ENCODE measurements around the gene PHKG2.

The PHKG2 gene

DNA sequence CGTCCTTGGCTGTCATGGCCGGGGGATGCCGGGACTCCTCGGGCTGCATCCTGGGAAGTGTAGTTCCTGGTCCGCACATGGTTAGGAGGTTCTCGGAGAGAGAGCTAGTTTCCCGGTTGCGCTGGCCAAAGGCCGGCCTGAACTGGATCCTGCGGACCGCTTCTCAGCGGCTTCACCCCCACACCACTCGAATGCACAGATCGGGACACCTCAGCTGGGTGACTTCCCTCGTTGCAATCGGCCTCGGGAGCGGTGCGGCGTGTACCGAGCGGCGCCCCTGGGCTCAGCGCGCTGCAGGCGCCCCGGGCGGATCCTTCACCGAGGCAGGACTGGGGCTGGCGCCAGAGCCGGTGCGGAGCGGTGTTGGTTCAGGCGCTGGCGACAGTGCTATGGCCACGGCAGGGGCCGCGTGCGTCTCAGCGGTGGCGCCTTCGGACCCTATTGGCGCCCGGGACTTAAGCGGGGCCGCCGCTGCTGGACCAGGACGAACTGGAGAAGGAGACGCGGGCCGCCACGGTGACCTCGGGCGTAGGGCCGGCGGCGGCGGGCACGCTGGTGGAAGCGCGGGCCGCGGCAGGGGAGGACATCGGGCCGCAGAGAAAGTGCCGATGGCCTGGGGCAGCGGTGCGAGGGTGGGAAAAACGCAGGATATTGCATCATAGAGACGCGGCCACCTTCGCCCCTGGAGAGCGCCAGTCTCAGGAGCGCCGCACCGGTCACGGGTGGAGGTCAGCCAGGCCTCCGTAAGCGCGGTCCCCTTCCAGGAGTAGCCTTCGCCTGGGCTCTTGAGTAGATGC, 27.4 kb downstream of the PHKG2 start:
- FAIRE-seq = no peak

- FAIRE-seq = no peak
Measured at GRCh38 chr16:30777591-30778297, 29.5 kb downstream of the PHKG2 start.

GRCh38 chr16:30778549-30779244, 30.5 kb downstream of the PHKG2 start:
- no peak for FAIRE-seq

GRCh38 chr16:30779596-30779995, 31.4 kb downstream of the PHKG2 start:
- FAIRE-seq = no peak

GRCh38 chr16:30780021-30780420, 31.8 kb downstream of the PHKG2 start:
- no peak for FAIRE-seq

DNA sequence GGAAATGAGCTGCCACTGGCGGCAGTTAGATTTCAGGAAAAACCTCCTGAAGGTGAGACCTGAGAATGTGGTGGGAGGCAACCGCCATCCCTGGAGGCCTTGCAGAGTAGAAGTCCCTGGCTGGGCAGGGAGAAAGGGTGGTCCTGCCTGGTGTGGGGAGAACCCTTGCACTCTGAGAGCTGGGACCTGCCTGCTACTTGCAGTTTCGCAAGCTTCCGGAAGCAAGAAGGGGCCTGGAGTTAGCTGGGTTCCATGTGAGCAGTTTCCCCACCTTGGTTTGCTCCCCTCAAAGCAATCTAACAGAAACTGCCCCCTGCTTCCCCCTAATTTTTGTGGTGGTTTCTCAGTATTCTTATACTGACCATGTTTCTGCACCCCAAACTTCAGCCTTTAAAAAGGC, 32.3 kb downstream of the PHKG2 start:
- FAIRE-seq = no peak

DNA sequence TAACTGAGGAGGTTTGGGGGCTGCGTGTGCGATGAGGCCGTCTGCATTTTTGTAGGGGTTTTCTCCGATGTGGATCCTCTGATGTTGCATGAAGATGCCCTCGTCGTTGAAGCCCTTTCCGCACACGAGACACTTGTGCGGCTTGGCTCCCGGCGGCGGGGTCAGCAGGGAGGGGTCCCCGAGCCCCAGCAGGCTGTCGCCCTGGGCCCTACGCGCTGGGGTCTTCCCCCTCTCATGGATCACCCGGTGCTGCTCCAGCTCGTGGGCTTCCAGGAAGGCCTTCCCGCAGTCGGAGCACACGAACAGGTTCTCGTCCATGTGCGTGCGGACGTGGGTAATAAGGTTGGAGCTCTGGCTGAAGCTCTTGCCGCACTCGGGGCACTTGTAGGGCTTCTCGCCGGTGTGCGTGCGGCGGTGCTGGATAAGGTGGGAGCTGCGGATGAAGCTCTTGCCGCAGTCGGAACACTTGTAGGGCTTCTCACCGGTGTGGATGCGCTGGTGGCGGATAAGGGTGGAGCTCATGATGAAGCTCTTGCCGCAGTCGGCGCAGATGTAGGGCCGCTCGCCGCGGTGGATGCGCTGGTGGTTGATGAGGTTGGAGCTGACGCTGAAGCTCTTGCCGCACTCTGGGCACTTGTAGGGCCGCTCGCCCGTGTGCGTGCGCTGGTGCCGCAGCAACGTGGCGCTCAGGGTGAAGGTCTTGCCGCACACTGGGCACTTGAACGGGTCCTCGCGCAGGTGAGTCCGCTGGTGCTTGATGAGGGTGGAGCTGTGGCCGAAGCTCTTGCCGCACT, 34.5 kb downstream of the PHKG2 start:
- FAIRE-seq = no peak

DNA sequence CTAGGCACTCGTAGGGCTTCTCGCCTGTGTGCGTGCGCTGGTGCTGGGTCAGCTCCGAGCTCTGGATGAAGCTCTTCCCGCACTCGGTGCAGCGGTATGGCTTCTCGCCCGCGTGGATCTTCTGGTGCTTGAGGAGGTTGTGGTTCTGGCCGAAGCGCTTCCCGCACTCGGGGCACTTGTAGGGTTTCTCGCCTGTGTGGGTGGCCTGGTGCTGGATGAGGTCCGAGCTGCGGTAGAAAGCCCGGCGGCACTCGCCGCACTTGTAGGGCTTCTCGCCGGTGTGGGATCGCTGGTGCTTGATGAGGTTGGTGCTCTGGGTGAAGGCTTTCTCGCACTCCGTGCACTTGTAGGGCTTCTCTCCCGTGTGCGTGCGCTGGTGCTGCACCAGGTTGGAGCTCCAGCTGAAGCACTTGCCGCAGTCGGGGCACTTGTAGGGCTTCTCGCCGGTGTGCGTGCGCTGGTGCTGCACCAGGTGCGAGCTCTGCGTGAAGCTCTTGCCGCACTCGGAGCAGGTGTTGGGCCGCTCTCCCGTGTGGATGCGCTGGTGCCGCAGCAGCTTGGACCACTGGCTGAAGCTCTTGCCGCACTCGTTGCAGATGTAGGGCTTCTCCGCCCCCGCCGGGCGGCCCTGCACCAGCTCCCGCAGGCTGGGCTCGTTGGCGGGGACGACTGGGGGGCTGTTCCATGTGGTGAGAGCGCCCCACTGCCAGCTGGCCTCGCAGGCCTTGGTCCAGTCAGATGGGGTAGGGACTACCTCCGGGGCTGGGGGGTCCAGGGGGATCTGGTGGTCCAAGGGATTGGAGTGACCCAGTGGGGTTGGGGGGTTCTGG, 35.3 kb downstream of the PHKG2 start:
- no peak for FAIRE-seq

GRCh38 chr16:30784215-30784614, 36.0 kb downstream of the PHKG2 start:
- no peak for FAIRE-seq

- no peak for FAIRE-seq
Measured at GRCh38 chr16:30785126-30786106, 37.2 kb downstream of the PHKG2 start.

DNA sequence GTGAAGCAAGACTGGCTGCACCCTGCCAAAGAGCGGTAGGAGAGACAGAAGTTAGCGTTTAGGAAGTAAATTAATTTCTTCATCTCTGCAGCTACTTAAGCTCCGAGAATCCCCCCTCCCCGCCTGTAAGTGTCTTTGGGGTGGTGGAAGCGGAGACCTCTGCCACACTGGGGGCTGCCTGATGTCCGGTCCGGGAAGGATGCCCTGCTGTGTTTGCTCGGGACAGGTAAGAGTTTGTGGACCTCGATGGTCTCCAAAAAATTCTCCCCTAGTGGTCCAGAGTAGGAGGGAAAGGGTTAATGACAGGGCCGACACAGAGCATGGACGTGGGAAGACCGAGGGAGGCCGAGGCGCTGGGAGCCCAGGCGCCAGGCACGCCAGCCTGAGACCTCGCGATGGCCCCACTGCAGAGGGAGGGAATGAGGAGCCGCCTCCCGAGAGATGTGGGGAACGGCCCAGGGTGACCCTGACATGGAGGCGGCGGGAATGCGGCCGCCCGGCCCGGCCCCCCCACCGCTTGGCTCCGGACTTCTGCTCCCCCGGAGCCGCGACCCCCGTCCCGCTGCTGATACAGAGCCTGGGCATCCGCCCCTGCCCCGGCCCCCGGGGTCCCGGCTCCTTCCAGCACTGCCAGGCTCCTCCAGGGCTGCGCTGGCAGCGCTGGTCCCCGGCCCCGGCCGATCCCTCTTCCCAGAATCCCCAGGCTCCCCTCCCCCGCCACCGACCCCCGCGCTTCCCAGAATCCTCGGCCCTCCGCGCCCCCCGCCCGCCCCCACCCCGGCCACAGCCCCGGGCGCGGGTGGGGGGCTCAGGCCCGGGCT, 38.1 kb downstream of the PHKG2 start:
- FAIRE-seq = no peak

GRCh38 chr16:30786936-30787612, 38.8 kb downstream of the PHKG2 start, which contains the start of gene ZNF629:
Gene ZNF629 (minus strand): TSS chr16:30787205. CDS start chr16:30784482, 2,723 bp downstream.
- no peak for FAIRE-seq

- FAIRE-seq = no peak
Measured at GRCh38 chr16:30787613-30788378, 39.6 kb downstream of the PHKG2 start.

GRCh38 chr16:30793508-30794069, 45.4 kb downstream of the PHKG2 start:
- FAIRE-seq = no peak

DNA sequence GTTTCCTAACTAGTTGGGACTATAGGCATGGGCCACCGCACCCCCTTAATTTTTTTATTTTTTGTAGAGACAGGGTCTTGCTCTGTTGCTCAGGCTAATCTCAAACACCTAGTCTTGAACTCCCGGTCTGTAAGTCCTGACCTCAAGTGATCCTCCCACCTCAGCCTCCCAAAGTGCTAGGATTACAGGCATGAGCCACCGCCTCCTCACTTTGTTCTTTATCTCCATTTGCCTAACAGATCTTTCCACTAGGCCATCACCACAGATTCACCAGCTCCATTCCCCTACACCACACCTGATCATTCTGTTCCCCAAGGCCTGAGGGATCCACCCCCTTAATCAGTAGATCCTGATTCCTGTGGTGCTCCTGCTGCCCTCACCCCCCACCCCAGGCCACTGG, 46.4 kb downstream of the PHKG2 start:
- no peak for FAIRE-seq

DNA sequence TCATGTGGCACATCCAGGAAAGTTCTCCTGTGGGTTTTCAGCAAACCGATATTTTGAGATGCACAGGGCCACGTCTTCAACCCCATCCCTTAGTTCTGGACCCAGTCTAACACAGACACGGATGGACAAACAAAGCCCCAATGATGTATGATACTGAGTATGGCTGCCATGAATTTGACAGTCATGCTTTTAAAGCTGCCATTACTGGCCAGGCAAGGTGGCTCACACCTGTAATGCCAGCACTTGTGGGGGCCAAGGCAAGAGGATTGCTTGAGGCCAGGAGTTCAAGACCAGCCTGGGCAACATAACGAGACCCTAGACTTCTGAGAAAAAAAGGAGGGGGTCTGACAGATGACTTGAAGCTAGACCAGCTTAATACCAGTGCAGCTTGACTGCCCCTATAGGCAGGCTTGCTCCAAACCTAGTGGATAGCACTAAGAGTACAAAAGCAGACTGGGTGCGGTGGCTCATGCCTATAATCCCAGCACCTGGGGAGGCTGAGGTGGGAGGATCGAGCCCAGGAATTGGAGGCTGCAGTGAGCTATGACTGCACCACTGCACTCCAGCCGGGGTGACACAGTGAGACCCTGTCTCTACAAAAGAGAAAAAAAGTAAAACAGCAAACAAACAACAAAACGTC, 49.6 kb downstream of the PHKG2 start:
- FAIRE-seq = no peak
